ENCODE results near the gene CORIN. TPM values are rescaled to one million over a fixed set of nuclear protein-coding genes. Genes with fewer than 3 reads are reported as not detected.

CORIN gene
- total and polyA plus RNA-seq, 2 of the 13 experiments (the other 11 are each of a cell fraction or from before 2014, with no cell fraction given) = 0.84 to 1.2 TPM

GRCh38 chr4:47749858-47750257, 88.0 kb downstream of the CORIN start (continued):
- TF ChIP-seq FOXO1 (CRISPR knock-in tag; IDR thresholded peaks at IDR 0.05) = peak; percentile 63
- no peak for TF ChIP-seq FOSL1 (CRISPR knock-in tag; IDR thresholded peaks at IDR 0.05; ENCODE audit: borderline replicate concordance)
- no peak for TF ChIP-seq THAP9 (CRISPR knock-in tag; IDR thresholded peaks at IDR 0.05; ENCODE audit: borderline replicate concordance)
- no peak for TF ChIP-seq SRY (CRISPR knock-in tag; IDR thresholded peaks at IDR 0.05)
- no peak for TF ChIP-seq RFXAP (CRISPR knock-in tag; IDR thresholded peaks at IDR 0.05; ENCODE audit: borderline replicate concordance)
- TF ChIP-seq ZNF484 (CRISPR knock-in tag; IDR thresholded peaks at IDR 0.05; ENCODE audit: borderline replicate concordance, low read depth) = no peak
- TF ChIP-seq CBX2 (IDR thresholded peaks at IDR 0.05; ENCODE audit: low read depth, low read length) = no peak
- no peak for TF ChIP-seq CBX2 (CRISPR knock-in tag; IDR thresholded peaks at IDR 0.05; ENCODE audit: low read depth)
- TF ChIP-seq EP300 (IDR thresholded peaks at IDR 0.05; ENCODE audit: low read depth in 2 of 2, low read length in 2 of 2) = peak in 1 of 2 experiments; percentile 86; a peak in 2 of 4 replicates
- no peak for TF ChIP-seq EP300 (CRISPR knock-in tag; IDR thresholded peaks at IDR 0.05; ENCODE audit: borderline replicate concordance)
- no peak for TF ChIP-seq ZBTB3 (CRISPR knock-in tag; IDR thresholded peaks at IDR 0.05; ENCODE audit: borderline replicate concordance, low read depth)
- TF ChIP-seq AHDC1 (CRISPR knock-in tag; IDR thresholded peaks at IDR 0.05; ENCODE audit: borderline replicate concordance) = peak; percentile 77; the same call in 1 of the 2 replicates
- no peak for TF ChIP-seq NFE2L2 (IDR thresholded peaks at IDR 0.05; ENCODE audit: low read length)
- TF ChIP-seq ZNF563 (CRISPR knock-in tag; IDR thresholded peaks at IDR 0.05) = no peak
- TF ChIP-seq, protein P1, sequence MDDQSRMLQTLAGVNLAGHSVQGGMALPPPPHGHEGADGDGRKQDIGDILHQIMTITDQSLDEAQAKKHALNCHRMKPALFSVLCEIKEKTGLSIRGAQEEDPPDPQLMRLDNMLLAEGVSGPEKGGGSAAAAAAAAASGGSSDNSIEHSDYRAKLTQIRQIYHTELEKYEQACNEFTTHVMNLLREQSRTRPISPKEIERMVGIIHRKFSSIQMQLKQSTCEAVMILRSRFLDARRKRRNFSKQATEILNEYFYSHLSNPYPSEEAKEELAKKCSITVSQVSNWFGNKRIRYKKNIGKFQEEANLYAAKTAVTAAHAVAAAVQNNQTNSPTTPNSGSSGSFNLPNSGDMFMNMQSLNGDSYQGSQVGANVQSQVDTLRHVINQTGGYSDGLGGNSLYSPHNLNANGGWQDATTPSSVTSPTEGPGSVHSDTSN (CRISPR knock-in tag; IDR thresholded peaks at IDR 0.05; ENCODE audit: borderline replicate concordance) = no peak
- TF ChIP-seq ZNF333 (CRISPR knock-in tag; IDR thresholded peaks at IDR 0.05; ENCODE audit: borderline replicate concordance) = no peak
- TF ChIP-seq ZNF382 (CRISPR knock-in tag; IDR thresholded peaks at IDR 0.05; ENCODE audit: borderline replicate concordance) = no peak
- TF ChIP-seq ZNF354B (CRISPR knock-in tag; IDR thresholded peaks at IDR 0.05) = no peak

Data from HepG2 (cell line).